Measurements from ENCODE around the gene RASSF1. TPM values are rescaled to one million over a fixed set of nuclear protein-coding genes. Genes with fewer than 3 reads are reported as not detected.

RASSF1 gene
- total RNA-seq, 1 donor from 2014 or later, result 20.6 TPM

- no peak for DNase-seq (ENCODE audit: low read depth in 2 of 2)
Measured at GRCh38 chr3:50345008-50345407, 4.4 kb upstream of the RASSF1 start.

GRCh38 chr3:50342813-50343633, 2.4 kb upstream of the RASSF1 start:
- no peak for DNase-seq (ENCODE audit: low read depth in 2 of 2)

GRCh38 chr3:50341996-50342650, 1.5 kb upstream of the RASSF1 start:
- DNase-seq (ENCODE audit: low read depth in 2 of 2), result no peak

DNA sequence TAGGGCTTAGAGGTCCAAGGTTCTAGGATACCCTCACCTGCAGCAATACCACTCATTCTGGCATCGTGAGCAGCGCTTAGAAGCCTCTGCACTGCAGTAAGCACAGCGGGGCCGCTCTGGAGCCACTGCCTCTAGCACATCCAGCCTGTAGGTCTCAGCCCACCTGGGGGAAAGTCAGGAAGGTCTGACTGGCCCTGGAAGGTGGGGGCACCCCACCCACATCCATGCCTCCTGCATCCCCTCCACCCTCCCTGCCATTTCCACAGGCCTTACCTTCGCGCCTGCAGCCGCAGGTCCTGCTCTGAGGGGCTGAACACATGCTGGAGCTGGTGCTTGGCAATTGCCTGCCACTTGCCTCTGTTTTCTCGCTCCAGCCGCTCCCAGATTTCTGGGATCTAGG, 901 bp upstream of the RASSF1 start:
- DNase-seq (ENCODE audit: low read depth in 2 of 2), result no peak

- no peak for DNase-seq (ENCODE audit: low read depth in 2 of 2)
Measured at GRCh38 chr3:50340147-50340447, 539 bp downstream of the RASSF1 start.

DNA sequence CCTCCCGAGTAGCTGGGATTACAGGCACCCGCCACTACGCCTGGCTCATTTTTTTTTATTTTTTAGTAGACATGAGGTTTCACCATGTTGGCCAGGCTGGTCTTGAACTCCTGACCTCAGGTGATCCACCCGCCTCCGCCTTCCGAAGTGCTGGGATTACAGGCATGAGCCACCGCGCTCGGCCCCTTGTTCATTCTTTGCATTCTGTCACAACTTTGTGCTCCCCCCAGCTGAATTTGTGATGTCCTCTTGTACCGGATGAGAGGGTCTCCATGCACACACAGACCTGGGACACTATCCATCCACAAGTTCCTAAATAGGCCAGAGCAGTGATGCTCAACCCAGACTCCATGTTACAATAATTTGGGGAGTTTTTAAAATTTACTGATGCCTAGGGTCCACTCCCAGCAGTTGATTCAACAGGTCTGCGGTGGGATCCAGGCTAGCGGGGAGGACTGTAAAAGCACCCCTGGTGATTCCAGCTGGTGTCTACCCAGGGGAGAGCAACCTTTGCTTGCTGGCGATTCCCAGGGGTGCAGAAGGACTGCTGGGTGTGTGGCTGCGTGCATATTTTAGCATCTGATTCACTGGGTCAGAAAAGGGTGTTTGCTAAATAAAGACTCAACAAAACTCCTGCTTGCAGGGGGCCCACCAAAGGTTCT, 1.0 kb downstream of the RASSF1 start:
- no peak for DNase-seq (ENCODE audit: low read depth in 2 of 2)

DNA sequence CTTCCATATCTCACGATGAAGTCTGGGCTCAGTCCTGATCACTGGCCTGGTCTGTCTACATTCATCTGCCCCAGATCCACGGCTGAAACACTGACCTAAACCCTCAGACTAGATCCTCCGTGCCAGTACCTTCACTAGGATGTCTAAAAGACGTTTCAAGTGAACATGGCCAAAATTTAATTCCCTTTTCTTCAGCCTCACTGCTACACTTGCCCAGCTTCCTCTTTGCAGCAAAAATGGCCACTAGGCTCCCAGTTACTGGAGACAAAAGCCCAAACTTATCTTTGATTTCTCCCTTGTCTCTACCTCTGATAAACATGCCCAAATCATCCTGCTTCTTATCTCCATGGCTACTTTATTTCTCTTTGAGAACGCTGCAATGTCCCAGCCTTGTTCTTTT, 1.7 kb downstream of the RASSF1 start:
- no peak for DNase-seq (ENCODE audit: low read depth in 2 of 2)

GRCh38 chr3:50337175-50337861, 3.3 kb downstream of the RASSF1 start:
- peak; percentile 100 for DNase-seq (ENCODE audit: low read depth in 2 of 2)

- DNase-seq (ENCODE audit: low read depth in 2 of 2), result no peak
Measured at GRCh38 chr3:50336452-50337174, 4.0 kb downstream of the RASSF1 start.

DNA sequence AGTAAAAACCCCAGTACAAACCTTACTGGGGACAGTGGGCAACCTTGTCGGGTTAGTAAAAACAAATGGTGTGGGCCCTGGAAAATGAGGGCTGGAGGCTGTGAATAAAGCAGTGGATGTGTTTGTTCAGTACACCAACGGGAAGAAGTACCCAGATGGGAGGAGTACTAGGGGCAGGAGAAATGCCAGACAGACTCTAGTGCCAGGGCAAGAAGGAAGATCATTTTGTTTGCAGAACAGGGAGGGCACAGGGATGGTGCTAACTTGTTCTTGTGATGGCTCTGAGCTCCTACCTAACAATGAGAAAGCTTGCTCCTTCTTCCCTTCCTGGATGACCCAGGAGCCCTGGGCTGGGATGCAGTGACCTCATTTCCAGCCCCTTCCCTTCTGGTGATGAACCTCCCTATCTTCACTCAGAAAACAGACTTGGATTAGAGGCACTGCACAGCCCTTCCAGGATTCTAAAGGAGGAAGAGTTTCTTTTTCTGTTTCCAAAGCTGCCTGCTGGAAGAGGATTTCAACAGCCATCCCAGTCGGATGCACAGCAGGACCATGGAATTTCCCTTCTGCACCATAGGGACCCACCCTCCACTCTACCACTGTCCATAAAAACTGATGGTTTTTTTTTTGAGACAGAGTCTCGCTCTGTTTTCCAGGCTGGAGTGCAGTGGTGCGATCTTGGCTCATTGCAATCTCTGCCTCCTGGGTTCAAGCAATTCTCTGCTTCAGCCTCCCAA, 6.1 kb downstream of the RASSF1 start:
- DNase-seq (ENCODE audit: low read depth in 2 of 2), result peak; percentile 66 to 82

- DNase-seq (ENCODE audit: low read depth in 2 of 2), result peak; percentile 63 to 97
Measured at GRCh38 chr3:50333744-50334328, 6.8 kb downstream of the RASSF1 start.

DNA sequence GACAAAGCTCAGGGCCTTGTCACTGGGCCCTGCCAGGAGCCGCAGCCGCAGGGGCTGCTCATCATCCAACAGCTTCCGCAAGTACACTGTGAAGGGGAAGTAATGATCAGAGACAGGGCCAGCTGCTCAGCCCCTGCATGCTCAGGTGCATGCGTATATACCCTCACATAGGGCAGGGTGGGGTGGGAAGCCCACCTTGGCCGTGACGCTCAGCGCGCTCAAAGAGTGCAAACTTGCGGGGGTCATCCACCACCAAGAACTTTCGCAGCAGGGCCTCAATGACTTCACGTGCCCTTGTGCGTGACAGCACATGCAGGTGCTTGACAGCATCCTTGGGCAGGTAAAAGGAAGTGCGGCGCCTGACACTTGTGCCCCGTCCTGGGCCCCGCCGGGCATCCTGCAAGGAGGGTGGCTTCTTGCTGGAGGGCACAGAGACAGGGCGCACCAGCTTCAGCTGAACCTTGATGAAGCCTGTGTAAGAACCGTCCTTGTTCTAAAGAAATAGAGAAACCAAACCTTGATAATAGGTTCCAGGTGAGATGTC, 9.2 kb downstream of the RASSF1 start:
- no peak for DNase-seq (ENCODE audit: low read depth in 2 of 2)

DNA sequence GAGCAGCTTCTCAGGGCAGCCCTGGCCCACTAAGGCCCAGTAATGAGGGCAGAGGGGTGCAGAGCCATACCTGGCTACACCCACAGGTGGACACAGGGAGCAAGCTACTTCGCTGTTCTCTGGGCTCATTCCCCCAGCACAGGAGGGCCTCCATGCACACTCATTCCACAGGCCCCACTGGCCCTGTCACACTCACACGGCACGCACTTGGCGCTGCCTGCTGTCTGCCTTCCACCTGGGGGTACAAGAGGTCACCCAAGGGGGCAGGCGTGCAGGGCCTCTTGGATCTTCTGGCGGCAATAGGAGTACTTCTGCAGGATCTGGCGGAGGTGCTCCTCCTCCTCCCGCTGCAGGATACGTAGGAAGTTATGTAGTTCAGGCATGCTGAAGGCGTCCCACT, 10.3 kb downstream of the RASSF1 start:
- DNase-seq (ENCODE audit: low read depth in 2 of 2), result no peak

GRCh38 chr3:50327943-50328691, 12.5 kb downstream of the RASSF1 start, which contains the start of gene TUSC2:
TSS of gene TUSC2 (minus strand) at chr3:50328223. CDS start at chr3:50328099, 124 bp downstream.
- DNase-seq (ENCODE audit: low read depth in 2 of 2), result peak; percentile 98

DNA sequence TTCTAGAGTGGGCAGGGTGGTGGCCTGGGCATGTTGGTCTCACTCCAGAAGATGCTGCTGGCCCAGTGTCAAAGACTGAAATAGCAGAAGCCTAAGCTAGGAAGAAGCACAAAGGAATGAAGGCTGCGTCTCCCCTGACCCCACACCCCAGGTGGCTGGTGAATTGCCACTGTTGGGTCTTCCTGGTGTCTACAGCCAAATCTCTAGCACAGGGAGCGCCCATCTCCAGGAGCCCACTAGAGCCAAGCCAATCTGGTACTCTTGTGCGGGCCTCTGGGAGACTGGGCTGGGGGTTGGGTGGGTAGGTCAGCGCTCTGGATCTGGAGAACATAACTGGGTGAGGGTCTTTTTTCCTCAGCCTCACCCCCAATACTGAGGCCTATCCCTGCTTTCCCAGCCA, 13.5 kb downstream of the RASSF1 start:
- DNase-seq (ENCODE audit: low read depth in 2 of 2), result no peak

DNA sequence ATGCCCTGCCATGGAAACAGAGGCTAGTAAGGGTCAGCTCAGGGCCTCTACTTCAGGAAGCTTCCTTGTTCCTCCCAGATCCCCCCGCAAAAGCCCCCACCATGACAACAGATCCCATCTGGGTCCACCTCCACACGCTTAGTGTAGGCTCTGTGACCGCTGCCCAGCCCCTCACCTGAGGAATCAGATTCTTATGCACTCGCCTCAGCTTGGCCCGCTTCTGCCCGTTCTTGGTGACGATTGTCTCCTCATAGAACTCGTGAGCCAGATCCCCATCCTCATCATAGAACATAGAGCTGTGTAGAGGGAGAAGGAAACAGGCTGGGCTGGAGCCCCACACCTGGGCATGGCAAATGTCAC, 14.5 kb downstream of the RASSF1 start:
- no peak for DNase-seq (ENCODE audit: low read depth in 2 of 2)

GRCh38 chr3:50325497-50326181, 15.0 kb downstream of the RASSF1 start:
- DNase-seq (ENCODE audit: low read depth in 2 of 2), result no peak

GRCh38 chr3:50325113-50325480, 15.5 kb downstream of the RASSF1 start:
- DNase-seq (ENCODE audit: low read depth in 2 of 2), result no peak

Data from lung microvascular endothelial cell (primary cell).